ENCODE results near the gene IL19. TPM values are rescaled to one million over a fixed set of nuclear protein-coding genes. Genes with fewer than 3 reads are reported as not detected.
"Not testable (repeated sequence)": the region's sequence is repeated elsewhere in the genome, so short reads cannot be mapped to it uniquely, and the experiment has no call there.

The IL19 gene
- total and polyA plus RNA-seq, 8 donors: 3.1 to 25.9 TPM; not detected in 6

DNA sequence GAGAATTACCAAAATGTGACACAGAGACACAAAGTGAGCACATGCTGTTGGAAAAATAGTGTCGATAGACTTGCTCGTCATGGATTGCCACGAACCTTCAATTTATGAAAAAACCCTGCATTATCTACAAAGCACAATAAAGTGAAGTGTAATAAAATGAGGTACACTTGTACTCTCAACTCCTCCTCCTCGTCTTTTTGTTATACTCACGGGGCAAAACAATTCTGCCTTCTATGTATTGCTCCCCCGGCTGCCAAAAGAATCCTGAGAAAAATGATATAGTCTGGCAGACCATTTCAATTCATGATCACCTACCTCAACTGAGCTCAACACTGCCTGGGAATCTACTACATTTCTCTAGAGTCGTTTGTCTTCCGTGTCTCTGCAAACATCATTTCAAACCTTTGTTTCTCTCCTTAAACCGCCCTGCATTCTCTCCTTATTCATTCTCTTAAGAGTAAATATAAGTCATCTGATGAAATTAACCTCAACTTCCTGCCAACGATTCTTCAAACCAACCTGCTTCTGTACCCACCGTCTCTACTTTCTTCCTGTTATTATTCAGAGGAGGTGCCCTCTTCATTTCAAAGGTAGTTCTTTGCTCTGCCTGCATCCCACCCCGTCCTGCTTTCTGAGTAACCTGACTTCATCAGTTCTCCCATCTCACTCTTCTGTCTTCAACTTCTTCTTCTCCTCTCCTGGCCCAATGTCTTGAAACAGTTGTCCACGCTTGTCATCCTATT lies 12.9 kb upstream of the IL19 start:
- intact Hi-C loops (cut with DNase I; ENCODE audit: low total_unique reads): no loop called here
- Histone ChIP-seq H3K4me1 (no peaks in the 10 kb centered on the region), H3K4me3 (no peak overlapping the region), H3K36me3 (no peaks in the 10 kb centered on the region), H3K27me3 (peaks cover 0 to 11% (median 0%) of the 10 kb centered on the region in 3 donors), H3K27ac (no peak overlapping the region), H3K9me3 (peaks cover 0 to 5% (median 2%) of the 10 kb centered on the region in 4 donors)
- no peak for TF ChIP-seq POLR2AphosphoS5 (IDR thresholded peaks at IDR 0.05)
- no peak for TF ChIP-seq POLR2A (IDR thresholded peaks at IDR 0.05)
- TF ChIP-seq CTCF (IDR thresholded peaks at IDR 0.05): no peak
- no peak for TF ChIP-seq EP300 (IDR thresholded peaks at IDR 0.05)
- DNase-seq: no peak
- WGBS, 5 donors: 64 to 70% (median 69%) methylated on average over 13 of the region's 13 CpGs

DNA sequence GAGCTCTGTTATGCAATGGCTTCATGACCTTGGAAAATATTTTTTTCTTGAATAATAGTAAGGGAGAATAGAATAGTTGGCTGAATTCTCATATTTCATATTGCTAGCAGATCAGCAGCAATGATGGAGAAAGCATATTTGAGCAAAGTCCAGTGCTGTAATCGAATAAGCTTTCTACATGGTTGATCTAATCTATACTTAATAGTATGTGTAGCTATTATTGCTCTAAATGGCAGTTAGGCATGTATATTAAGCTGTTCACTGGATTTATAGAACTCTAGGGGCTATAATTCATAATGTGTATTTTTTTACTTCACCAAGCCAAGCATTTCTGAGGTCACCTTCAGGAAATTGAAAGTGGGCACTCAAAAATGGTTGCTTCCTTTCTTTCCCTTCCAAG lies 10.0 kb upstream of the IL19 start:
- WGBS, 5 donors: 66 to 79% (median 70%) methylated on average over 1 of the region's 1 CpG
- no peak overlapping the region for H3K27ac ChIP-seq
- H3K27me3 ChIP-seq: peaks cover 0 to 11% (median 0%) of the 10 kb centered on the region in 3 donors
- no peak overlapping the region for H3K4me3 ChIP-seq
- H3K36me3 ChIP-seq: no peaks in the 10 kb centered on the region
- H3K4me1 ChIP-seq: no peaks in the 10 kb centered on the region
- no peak for DNase-seq
- peaks cover 0 to 1% (median 0%) of the 10 kb centered on the region in 4 donors for H3K9me3 ChIP-seq
- no peak for TF ChIP-seq CTCF (IDR thresholded peaks at IDR 0.05)
- TF ChIP-seq EP300 (IDR thresholded peaks at IDR 0.05): no peak
- no peak for TF ChIP-seq POLR2AphosphoS5 (IDR thresholded peaks at IDR 0.05)
- no peak for TF ChIP-seq POLR2A (IDR thresholded peaks at IDR 0.05)
- intact Hi-C loops (cut with DNase I; ENCODE audit: low total_unique reads): no loop called here

DNA sequence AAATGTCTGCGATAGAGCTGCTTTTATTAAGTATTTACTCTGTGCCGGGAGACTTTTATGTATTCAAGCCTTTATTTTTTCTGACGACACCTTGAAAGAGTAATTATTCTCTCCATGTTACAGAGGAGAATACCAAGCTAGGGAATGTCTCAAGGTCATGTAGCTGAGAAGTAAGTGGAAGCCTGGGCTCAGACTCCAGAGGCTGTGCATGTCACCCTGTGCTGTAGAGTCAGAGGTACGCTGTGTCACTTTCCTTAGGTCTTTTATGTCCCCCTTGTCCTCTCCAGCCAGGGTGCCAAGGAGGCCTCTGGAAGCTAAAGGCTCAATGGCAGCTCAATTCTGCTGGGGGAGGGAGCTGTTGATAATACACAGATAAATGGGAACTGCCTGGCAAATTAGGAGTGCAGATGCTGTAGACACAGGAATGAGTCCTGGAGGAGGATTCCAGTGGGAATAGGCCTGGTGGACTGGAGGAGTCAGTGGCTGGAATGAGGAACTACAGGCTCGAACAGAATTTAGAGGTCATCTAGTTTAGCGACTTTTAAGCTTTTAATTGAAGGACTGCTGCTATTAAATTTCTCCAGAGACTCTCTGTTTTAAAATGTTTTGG lies 9.3 kb upstream of the IL19 start:
- H3K27me3 ChIP-seq: peaks cover 0 to 11% (median 0%) of the 10 kb centered on the region in 3 donors
- H3K4me3 ChIP-seq: no peak overlapping the region
- H3K4me1 ChIP-seq: no peaks in the 10 kb centered on the region
- 65 to 76% (median 71%) methylated on average over 6 of the region's 6 CpGs for WGBS, 5 donors
- no peak overlapping the region for H3K27ac ChIP-seq
- no peaks in the 10 kb centered on the region for H3K9me3 ChIP-seq
- intact Hi-C loops (cut with DNase I; ENCODE audit: low total_unique reads): no loop called here
- H3K36me3 ChIP-seq: no peaks in the 10 kb centered on the region
- DNase-seq: peak in 1 of 2 donors; percentile 36
- TF ChIP-seq POLR2A (IDR thresholded peaks at IDR 0.05): no peak

GRCh38 chr1:206762741-206763364 lies 7.7 kb upstream of the IL19 start:
- DNase-seq; H3K4me1 ChIP-seq; H3K9me3 ChIP-seq; H3K4me3 ChIP-seq; H3K27ac ChIP-seq; intact Hi-C loops (cut with DNase I; ENCODE audit: low total_unique reads); H3K36me3 ChIP-seq: not testable (repeated sequence)
- peaks cover 0 to 11% (median 0%) of the 10 kb centered on the region in 3 donors for H3K27me3 ChIP-seq
- WGBS, 5 donors: 88 to 94% (median 92%) methylated on average over 12 of the region's 12 CpGs

DNA sequence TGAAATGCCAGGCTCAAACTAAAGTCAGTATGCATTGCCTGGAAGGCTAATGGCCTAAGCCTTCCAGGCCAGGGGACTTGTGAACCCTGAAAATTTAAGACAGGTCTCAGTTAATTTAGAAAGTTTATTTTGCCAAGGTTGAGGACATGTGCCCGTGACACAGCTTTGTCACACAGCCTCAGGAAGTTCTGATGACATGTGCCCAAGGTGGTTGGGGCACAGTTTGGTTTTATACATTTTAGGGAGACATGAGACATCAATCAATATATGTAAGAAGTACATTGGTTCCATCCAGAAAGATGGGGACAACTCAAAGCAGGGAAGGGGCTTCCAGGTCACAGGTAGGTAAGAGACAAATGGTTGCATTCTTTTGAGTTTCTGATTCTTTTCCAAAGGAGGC lies 4.8 kb upstream of the IL19 start:
- intact Hi-C loops (cut with DNase I; ENCODE audit: low total_unique reads): not testable (repeated sequence)

More for the DNA sequence above, 4.8 kb upstream of the IL19 start:
- not testable (repeated sequence) for H3K9me3 ChIP-seq, H3K4me3 ChIP-seq, H3K36me3 ChIP-seq, DNase-seq, H3K27me3 ChIP-seq
- WGBS, 5 donors: 79 to 89% (median 80%) methylated on average over 1 of the region's 1 CpG
- Histone ChIP-seq H3K27ac (peak overlapping the region in 1 of 5 donors; percentile 46), H3K4me1 (peaks cover 0 to 25% (median 0%) of the 10 kb centered on the region in 4 donors)

All from stomach (tissue), 9 donors.